ENCODE measurements around the gene DOCK2.

GRCh38 chr5:170067574-170068170 is 430.6 kb downstream of the DOCK2 start:
- TF ChIP-seq ZNF324 (CRISPR knock-in tag; IDR thresholded peaks at IDR 0.05) (no peak), EGR1 (conservative IDR thresholded peaks at IDR 0.05) (no peak), TOE1 (IDR thresholded peaks at IDR 0.05; ENCODE audit: borderline replicate concordance) (no peak), TOE1 (CRISPR knock-in tag; IDR thresholded peaks at IDR 0.05; ENCODE audit: borderline replicate concordance, low read depth) (no peak), RBM39 (optimal IDR thresholded peaks at IDR 0.05; ENCODE audit: low read depth, low read length) (no peak), ZBTB12 (CRISPR knock-in tag; IDR thresholded peaks at IDR 0.05) (no peak)

All from K562 (cell line).